GM18511 (cell line): ENCODE results near the gene ABR.
"Not testable (repeated sequence)": the region's sequence is repeated elsewhere in the genome, so short reads cannot be mapped to it uniquely, and the experiment has no call there.

Experiments
- ATAC-seq: cut with Tn5 transposase; IDR thresholded peaks from one replicate; pipeline ENCODE4 v1.9.1; 2021; ENCODE audit warnings: mild to moderate bottlenecking, moderate library complexity; ENCODE audit not compliant: unreplicated experiment

The ABR gene

GRCh38 chr17:1097972-1098744 is 81.6 kb downstream of the ABR start:
- ATAC-seq = not testable (repeated sequence)

- ATAC-seq = no peak
Measured at GRCh38 chr17:1096215-1096614, 83.6 kb downstream of the ABR start.

GRCh38 chr17:1095853-1096173 is 84.0 kb downstream of the ABR start:
- no peak for ATAC-seq

- no peak for ATAC-seq
Measured at GRCh38 chr17:1095090-1095852, 84.5 kb downstream of the ABR start.

GRCh38 chr17:1094591-1094990 is 85.2 kb downstream of the ABR start:
- no peak for ATAC-seq

- ATAC-seq = no peak
Measured at GRCh38 chr17:1091900-1092299, 87.9 kb downstream of the ABR start.

GRCh38 chr17:1091190-1091534 is 88.6 kb downstream of the ABR start:
- no peak for ATAC-seq

- no peak for ATAC-seq
Measured at GRCh38 chr17:1090465-1091189, 89.2 kb downstream of the ABR start.

- no peak for ATAC-seq
Measured at GRCh38 chr17:1089915-1090314, 89.9 kb downstream of the ABR start.

GRCh38 chr17:1087381-1088241 is 92.2 kb downstream of the ABR start:
- no peak for ATAC-seq

GRCh38 chr17:1083451-1084187 is 96.2 kb downstream of the ABR start:
- ATAC-seq = no peak

- no peak for ATAC-seq
Measured at GRCh38 chr17:1082579-1082978, 97.2 kb downstream of the ABR start.

GRCh38 chr17:1078831-1079561 is 100.8 kb downstream of the ABR start:
- ATAC-seq = no peak

- no peak for ATAC-seq
Measured at GRCh38 chr17:1077986-1078711, 101.6 kb downstream of the ABR start.

- ATAC-seq = no peak
Measured at GRCh38 chr17:1077581-1077985, 102.2 kb downstream of the ABR start.

GRCh38 chr17:1076982-1077302 is 102.8 kb downstream of the ABR start:
- ATAC-seq = no peak

GRCh38 chr17:1076299-1076981 is 103.3 kb downstream of the ABR start:
- ATAC-seq = no peak

- no peak for ATAC-seq
Measured at GRCh38 chr17:1074886-1075605, 104.7 kb downstream of the ABR start.
